Gastrocnemius medialis (tissue), 4 donors: ENCODE data around the gene HLA-DQB1. TPM values are rescaled to one million over a fixed set of nuclear protein-coding genes. Genes with fewer than 3 reads are reported as not detected.
A peak's percentile ranks its signal among the peaks of the same experiment; 100 is the strongest.

Experiments
- ATAC-seq, 2 donors: fragments of 150-250 bp; one replicate each; pipeline ENCODE4 v1.9.1; 2016
- DNase-seq, 2 donors: peaks; one replicate each; pipeline ENCODE4 v3.0.0-alpha.2; 2019
- H3K27ac ChIP-seq, 4 donors: fragments of 200-600 bp; sonication (generic); 1 replicate in 1 of 4; 2 replicates in 3 of 4; pipeline ENCODE4 v1.5.1; 2016 to 2018; ENCODE audit warnings: mild to moderate bottlenecking in 2 of 4, moderate library complexity in 1 of 4
- H3K27me3 ChIP-seq, 3 donors: fragments of 200-600 bp; sonication (generic) in 2 of 3; 1 replicate in 1 of 3; 2 replicates in 2 of 3; pipeline versions ENCODE4 v1.5.1 to v1.6.0; 2016 to 2019; ENCODE audit warnings: mild to moderate bottlenecking in 1 of 3, moderate library complexity in 1 of 3
- H3K36me3 ChIP-seq, 2 donors: fragments of 200-600 bp; sonication (generic) in 1 of 2; one replicate each; pipeline ENCODE4 v1.5.1; 2017 to 2018
- H3K4me1 ChIP-seq, 2 donors: fragments of 200-600 bp; sonication (generic) in 1 of 2; one replicate each; pipeline ENCODE4 v1.5.1; 2016 to 2017; ENCODE audit warnings: mild to moderate bottlenecking in 2 of 2
- H3K4me3 ChIP-seq, 4 donors: fragments of 200-600 bp; sonication (generic) in 3 of 4; 1 replicate in 1 of 4; 2 replicates in 3 of 4; pipeline ENCODE4 v1.5.1; 2016 to 2019; ENCODE audit warnings: mild to moderate bottlenecking in 2 of 4
- H3K9me3 ChIP-seq, 3 donors: fragments of 200-600 bp; sonication (generic) in 2 of 3; 1 replicate in 1 of 3; 2 replicates in 2 of 3; pipeline ENCODE4 v1.5.1; 2016 to 2019
- POLR2A ChIP-seq, 2 donors: fragments of 450-650 bp; IDR thresholded peaks; one replicate each; pipeline ENCODE4 v1.6.1; 2017; ENCODE audit warnings: antibody characterized with exemption in 2 of 2, mild to moderate bottlenecking in 2 of 2, moderate library complexity in 2 of 2
- in situ Hi-C, 4 donors: fragments of 200-750 bp; cut with MboI; loops; one replicate each; pipeline versions ENCODE4 v1.15.0 to v1.8.0; 2017; ENCODE audit warnings: low sequenced_read_pairs in 4 of 4
- intact Hi-C: fragments of 100-400 bp; cut with DNase I; formaldehyde crosslinking; loops from one replicate; pipeline ENCODE4 v1.15.1; 2023; ENCODE audit warnings: low total_unique reads
- total RNA-seq, 4 donors: library from RNA; depleted of rRNA; stranded (reverse); fragments of >200 nt; gene quantifications; one replicate each; pipeline versions ENCODE4 v1.1.0 to v1.2.3, GENCODE V29; 2016
- TF ChIP-seq, protein P1 (sequence below), 5 experiments: fragments of 450-650 bp in 3 of 5; fragments of 200-600 bp in 2 of 5; sonication (generic) in 2 of 5; IDR thresholded peaks in 4 of 5; conservative IDR thresholded peaks in 1 of 5; 1 replicate in 4 of 5; 2 replicates in 1 of 5; pipeline ENCODE4 v1.5.1; 2016 to 2019; ENCODE audit warnings: antibody characterized with exemption in 5 of 5, mild to moderate bottlenecking in 3 of 5, moderate library complexity in 3 of 5

Gene HLA-DQB1
- total RNA-seq, 4 donors from 2014 or later = 0.22 to 2.2 (median 0.91) TPM

- Histone ChIP-seq H3K9me3 (no peaks in the 10 kb centered on the region), H3K4me1 (no peaks in the 10 kb centered on the region), H3K27ac (no peak overlapping the region), H3K27me3 (no peaks in the 10 kb centered on the region), H3K36me3 (no peaks in the 10 kb centered on the region), H3K4me3 (no peak overlapping the region)
- in situ Hi-C loops = no loop called here
- intact Hi-C loops = no loop called here
- DNase-seq = no peak
- TF ChIP-seq, protein P1, sequence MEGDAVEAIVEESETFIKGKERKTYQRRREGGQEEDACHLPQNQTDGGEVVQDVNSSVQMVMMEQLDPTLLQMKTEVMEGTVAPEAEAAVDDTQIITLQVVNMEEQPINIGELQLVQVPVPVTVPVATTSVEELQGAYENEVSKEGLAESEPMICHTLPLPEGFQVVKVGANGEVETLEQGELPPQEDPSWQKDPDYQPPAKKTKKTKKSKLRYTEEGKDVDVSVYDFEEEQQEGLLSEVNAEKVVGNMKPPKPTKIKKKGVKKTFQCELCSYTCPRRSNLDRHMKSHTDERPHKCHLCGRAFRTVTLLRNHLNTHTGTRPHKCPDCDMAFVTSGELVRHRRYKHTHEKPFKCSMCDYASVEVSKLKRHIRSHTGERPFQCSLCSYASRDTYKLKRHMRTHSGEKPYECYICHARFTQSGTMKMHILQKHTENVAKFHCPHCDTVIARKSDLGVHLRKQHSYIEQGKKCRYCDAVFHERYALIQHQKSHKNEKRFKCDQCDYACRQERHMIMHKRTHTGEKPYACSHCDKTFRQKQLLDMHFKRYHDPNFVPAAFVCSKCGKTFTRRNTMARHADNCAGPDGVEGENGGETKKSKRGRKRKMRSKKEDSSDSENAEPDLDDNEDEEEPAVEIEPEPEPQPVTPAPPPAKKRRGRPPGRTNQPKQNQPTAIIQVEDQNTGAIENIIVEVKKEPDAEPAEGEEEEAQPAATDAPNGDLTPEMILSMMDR (IDR thresholded peaks at IDR 0.05 in 4 of 5, conservative IDR thresholded peaks at IDR 0.05 in 1 of 5) = no peak
- no peak for TF ChIP-seq POLR2A (IDR thresholded peaks at IDR 0.05)
- no peak for ATAC-seq
Measured at GRCh38 chr6:32639440-32640394, 26.7 kb downstream of the HLA-DQB1 start.

DNA sequence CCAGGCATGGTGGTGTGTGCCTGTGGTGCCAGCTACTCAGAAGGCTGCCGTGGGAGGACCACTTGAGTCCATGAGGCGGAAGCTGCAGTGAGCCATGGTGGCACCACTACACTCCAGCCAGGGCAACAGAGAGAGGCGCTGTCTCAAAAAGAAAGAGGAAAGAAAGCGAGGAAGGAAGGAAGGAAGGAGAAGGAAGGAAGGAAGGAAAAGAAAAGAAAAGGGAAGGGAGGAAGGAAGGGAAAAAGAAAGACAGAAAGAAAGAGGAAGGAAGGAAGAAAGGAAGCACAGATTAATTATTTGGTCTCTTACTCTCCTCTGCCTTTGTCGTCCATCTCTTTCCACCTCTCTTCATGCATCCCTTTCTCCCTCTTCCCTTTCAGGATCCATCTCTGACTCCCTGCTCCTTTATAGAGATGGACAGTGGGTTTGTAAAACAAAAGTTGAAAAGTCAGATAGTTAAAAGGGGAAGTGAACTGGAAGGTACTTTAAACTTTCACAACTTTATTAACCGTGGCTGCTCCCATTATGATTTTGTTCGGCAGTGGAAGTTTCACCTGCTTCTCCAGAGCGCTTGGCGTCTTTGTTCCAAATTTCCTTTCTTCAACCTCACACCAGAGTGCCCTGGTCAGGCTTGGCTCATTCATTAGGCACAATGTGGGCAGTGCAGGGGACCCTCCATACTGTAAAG is 27.8 kb downstream of the HLA-DQB1 start:
- no peak overlapping the region for H3K27ac ChIP-seq
- intact Hi-C loops (no loop called here), in situ Hi-C loops (no loop called here)
- ATAC-seq = no peak
- no peaks in the 10 kb centered on the region for H3K4me1 ChIP-seq
- H3K4me3 ChIP-seq = no peak overlapping the region
- DNase-seq = no peak
- H3K36me3 ChIP-seq = no peaks in the 10 kb centered on the region
- H3K27me3 ChIP-seq = no peaks in the 10 kb centered on the region
- TF ChIP-seq POLR2A (IDR thresholded peaks at IDR 0.05) = no peak
- TF ChIP-seq, protein P1 (IDR thresholded peaks at IDR 0.05 in 4 of 5, conservative IDR thresholded peaks at IDR 0.05 in 1 of 5) = no peak
- H3K9me3 ChIP-seq = no peaks in the 10 kb centered on the region

- Histone ChIP-seq H3K9me3 (no peaks in the 10 kb centered on the region), H3K36me3 (no peaks in the 10 kb centered on the region), H3K4me3 (peak overlapping the region in 1 of 4 donors; percentile 9), H3K27ac (no peak overlapping the region), H3K4me1 (no peaks in the 10 kb centered on the region), H3K27me3 (no peaks in the 10 kb centered on the region)
- in situ Hi-C loops (no loop called here), intact Hi-C loops (no loop called here)
- DNase-seq = no peak
- TF ChIP-seq, protein P1 (IDR thresholded peaks at IDR 0.05 in 4 of 5, conservative IDR thresholded peaks at IDR 0.05 in 1 of 5) = no peak
- TF ChIP-seq POLR2A (IDR thresholded peaks at IDR 0.05) = no peak
- ATAC-seq = no peak
Measured at GRCh38 chr6:32637883-32638282, 28.6 kb downstream of the HLA-DQB1 start.

GRCh38 chr6:32637219-32637880 is 29.1 kb downstream of the HLA-DQB1 start, which contains the start of gene HLA-DQA1:
TSS of gene HLA-DQA1 (plus strand) at chr6:32637406. CDS start at chr6:32637459, 53 bp downstream.
- Histone ChIP-seq H3K27ac (peak within 1 kb of the TSS in 1 of 4 donors; percentile 21), H3K27me3 (no peaks in the 10 kb centered on the region), H3K36me3 (no peaks in the 10 kb centered on the region), H3K4me1 (no peaks in the 10 kb centered on the region), H3K4me3 (peak within 1 kb of the TSS in 1 of 4 donors; percentile 9), H3K9me3 (no peaks in the 10 kb centered on the region)
- DNase-seq (no peak), ATAC-seq (peak in 1 of 2 donors; percentile 69)
- TF ChIP-seq POLR2A (IDR thresholded peaks at IDR 0.05) = peak in 1 of 2 donors; percentile 27
- TF ChIP-seq, protein P1 (IDR thresholded peaks at IDR 0.05 in 4 of 5, conservative IDR thresholded peaks at IDR 0.05 in 1 of 5) = no peak
- in situ Hi-C loops (no loop called here), intact Hi-C loops (no loop called here)
